Medulla oblongata (tissue), 1 donor: ENCODE data around the gene POMP.
A peak's percentile ranks its signal among the peaks of the same experiment; 100 is the strongest.
"Not testable (repeated sequence)": the region's sequence is repeated elsewhere in the genome, so short reads cannot be mapped to it uniquely, and the experiment has no call there.

Source experiments
- DNase-seq: peaks from one replicate; pipeline ENCODE4 v3.0.0-alpha.2; 2015; ENCODE audit errors: extremely low spot score

The POMP gene

DNA sequence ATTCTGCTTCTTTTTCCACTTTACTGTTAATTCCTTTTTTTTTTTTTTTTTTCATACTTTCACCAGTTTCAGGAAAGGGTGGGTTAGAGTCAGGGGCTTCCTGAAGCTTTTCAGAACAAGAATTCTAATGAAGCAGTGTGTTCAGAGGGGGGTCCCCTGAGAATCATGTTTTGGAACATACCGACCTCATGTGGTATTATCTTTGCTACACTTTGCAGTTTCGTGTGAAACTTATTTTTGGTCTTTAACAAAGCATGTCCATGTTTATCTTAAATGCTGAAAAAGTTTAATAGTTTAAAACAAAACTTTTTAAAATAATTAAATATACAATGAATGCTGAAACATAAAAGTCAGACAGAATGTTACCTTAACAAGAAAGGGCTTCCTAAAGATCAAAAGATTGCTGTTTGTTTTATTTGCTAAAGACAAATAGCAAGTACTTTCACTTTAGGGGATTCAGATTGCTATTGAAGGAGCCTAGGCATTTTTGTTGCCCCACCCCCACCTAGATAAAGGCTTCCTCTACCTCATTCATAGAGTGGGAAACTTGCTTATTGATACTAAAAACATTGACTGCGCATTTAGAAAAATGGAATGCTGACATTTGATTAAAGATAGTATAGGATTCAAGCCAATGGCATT, 21.1 kb upstream of the POMP start:
- no peak for DNase-seq

DNA sequence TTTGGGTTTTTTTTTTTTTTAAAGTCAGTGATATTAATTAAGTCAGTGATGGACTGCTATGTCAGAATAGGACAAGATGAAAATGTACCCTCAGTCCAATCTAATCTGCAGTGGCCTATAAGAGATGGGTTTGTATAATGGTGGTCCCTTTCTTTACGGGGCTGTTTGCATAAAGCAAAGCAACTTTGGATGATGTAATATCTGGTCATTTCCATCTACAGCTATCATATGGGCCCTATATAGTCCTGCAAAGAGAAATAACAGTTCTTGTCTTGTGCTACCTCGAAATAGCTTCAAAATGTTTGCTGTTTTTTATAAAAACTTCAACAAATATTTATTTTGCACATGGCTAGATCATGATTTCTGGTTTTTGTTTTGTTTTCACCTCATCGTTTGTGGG, 20.2 kb upstream of the POMP start:
- no peak for DNase-seq

DNA sequence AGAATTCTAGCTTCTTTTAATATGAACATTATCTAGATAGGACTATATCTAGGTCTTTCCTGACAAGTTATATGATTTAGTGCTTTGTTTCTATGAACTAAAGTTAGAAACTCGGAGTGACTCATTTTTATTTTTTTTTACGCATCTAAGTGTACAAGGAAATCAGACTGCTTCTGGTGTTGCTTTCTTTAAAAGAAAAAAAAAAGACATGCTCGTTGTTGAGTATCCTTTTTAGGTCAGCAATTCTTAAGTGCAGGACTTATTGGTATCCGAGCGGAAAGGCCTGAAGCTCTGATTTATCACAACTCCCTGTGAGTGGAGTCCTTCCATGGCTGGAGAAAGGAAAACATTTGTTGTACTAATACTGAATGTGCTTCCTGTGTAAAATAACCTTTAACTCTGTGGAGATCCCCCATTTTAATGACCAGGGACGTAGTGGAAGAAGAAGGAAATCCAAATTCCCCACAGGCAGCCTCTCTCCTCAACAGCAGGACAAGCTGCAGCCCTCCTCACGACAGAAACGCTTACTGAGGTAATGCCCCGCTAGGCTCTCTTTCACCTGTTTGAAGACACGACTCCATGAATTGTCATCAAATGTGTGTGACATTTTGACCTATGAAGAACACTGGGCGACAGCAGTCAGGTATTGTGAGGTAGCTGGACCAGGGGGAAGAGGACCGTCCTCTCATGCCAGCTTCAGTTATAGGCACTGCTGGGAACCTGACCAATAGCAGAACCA, 17.9 kb upstream of the POMP start:
- no peak for DNase-seq

DNA sequence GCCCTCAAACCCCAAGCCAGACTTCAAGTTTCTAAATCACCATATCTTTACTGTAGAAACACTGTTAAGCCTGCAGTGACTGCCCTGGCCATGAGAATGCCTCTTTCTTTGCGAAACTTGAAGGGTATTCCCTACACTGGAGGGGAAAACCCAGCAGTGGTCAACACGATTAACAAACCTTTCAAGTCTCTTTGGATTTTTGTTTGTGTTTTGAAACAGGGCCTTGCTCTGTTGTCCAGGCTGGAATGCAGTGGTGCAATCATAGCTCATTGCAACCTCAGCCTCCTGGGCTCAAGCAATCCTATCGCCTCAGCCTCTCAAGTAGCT, 17.4 kb upstream of the POMP start:
- DNase-seq, result no peak

DNA sequence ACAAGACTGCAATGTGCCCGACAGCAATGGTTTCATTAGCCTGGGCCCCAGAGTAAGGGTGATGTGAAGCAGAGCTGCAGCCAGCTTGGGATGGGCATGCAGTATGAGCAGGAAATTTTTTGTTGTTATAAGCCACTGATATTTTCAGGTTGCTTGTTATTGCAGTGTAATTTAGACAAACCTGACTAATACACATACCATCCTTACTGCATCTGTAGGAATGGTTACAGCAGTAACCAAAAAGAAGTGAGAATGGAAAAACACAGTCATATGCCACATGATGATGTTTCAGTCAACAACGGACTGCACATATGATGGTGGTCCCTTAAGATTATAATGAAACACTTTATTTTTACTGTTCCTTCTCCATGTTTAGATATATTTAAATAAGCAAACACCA, 8.6 kb upstream of the POMP start:
- no peak for DNase-seq

DNA sequence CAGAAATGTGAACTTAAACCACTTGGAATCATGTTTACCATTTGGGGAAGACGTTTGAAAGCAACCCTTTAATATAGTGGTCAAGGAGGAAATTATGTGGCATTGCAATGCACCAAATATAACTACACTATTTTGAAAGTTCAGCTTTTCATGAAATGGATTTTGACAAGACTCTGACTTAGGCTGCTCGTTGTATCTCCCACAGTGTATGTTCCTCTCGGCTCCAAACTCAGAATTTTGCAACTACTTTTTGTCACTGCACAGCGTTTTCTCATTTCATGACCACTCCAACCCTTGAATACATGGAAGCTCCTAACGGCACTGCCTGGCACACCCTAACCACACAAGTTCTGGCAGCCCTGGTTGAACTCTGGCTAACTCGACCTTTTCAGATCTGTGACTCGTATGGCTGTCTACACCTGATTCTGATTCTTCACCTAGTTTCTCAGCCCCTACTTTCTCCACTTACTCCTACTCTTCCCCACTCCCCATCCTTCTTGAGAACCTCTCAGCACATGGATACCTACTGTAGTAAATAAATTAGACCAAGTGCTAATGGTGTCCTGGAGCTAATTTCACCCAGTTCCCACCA, 7.0 kb upstream of the POMP start:
- no peak for DNase-seq

DNA sequence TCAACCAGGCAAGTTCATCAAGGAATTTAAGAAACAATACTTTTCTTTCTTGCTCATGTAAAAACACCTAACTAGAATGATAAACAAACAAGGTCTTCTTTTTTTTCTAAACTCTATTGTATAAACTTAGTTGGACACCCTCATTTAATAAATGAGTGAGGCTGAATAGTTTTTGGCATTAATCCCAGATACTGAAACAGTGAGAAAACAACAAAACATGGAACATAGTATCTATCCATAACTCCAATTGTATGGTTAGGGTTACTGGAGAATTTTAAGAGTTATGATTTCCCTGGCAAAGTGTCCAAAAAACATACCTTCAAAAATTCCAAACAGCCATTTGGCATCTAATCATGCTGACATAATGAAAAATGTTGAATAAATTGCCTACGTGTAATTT, 5.8 kb upstream of the POMP start:
- DNase-seq, result no peak

DNA sequence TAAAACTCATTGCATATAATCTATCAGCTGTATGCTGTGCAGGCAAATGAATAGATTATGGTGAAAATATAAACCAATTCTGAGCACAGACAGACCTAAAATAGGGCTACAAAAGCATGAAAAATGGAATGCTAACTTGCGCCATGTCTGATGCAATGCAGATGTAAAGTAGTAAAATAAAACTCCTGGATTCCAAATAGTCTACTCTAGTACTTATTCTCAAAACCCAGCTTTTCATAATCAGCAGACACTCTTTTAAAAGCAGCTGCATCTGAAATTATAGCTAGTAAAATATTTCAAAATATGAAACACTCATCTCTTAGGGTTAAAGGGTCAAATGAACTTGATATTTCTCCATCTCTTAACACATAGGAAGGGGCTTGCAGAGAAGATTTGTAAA, 4.7 kb upstream of the POMP start:
- no peak for DNase-seq

DNA sequence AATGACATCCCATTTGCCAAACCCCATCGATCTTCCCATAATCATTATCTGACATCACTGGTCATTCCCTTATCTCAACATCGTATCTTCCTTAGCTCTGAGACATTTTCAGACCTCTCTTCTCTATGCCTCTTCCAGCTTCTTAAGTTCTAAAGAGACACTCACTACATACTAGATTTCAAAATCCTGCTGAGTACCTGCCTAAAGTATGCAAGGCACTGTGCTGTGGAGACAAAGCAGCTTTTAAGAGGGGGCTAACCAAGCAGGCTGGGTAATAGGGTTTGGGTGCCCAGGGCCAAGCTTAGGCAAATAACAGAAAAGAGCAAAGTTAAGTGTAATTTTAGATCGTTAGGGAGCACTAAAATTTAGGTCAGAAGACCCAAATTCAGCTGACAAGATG, 3.4 kb upstream of the POMP start:
- no peak for DNase-seq

DNA sequence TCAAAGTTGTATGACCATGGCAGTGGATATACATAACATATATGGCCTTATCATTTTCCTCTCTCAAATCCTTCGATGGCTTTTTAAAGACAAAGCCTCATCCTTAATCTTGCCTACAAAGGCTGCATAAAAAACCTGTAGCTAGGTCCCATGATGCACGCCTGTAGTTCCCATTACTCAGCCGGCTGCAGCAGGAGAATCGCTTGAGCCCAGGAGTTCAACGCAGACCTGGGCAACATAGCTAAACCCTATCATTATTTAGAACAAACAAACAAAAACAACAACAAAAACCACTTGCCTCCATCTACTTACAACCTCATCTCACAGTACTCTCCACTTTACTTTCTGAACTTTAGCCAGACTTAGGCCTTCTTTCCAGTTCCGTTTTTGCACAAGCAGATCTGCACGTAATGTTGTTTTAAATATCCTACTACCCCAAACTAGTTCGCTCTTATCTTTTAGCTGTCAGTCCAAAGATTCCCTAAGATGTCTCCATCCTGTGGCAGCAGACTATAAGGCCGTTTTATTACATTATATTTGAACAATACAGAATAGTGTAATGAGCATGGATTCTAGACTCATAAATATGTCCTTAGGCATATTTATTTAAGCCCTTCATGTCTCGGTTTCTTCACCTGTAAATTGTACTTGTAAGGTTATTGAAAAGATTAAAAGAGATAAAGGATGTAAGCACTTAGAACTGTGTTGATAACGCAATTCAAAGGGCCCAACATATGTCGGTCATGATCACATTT, 969 bp upstream of the POMP start:
- peak; percentile 65 for DNase-seq

DNA sequence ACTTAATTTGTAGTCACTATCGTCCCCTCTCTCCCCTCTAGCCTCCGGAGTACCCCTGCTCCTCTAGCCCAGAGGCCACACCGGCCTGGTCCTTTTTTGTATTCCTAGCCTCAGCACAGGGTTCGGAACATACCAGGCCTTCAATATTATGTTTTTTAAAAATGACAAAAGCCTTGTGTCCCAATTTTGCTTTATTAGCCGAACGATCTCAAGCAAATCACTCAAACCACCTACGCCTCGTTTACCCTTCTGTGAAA, 463 bp upstream of the POMP start:
- DNase-seq, result no peak

DNA sequence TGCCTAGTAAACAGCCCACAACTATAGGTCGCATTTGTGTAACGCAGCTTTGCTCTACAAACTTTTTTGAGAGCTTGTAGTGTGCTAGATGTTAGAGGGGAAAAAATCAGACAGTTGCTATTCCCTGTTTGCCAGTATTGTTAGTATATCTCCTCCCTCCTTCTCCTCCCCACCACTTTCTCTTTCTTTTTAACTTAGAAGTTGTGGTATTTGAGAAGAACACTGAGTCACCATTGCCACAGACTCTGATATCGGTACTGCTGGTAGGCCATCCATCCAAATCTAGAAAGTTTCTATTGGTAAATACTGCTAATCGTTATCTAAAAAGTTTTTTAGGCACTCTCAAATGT, 666 bp downstream of the POMP start:
- no peak for DNase-seq

DNA sequence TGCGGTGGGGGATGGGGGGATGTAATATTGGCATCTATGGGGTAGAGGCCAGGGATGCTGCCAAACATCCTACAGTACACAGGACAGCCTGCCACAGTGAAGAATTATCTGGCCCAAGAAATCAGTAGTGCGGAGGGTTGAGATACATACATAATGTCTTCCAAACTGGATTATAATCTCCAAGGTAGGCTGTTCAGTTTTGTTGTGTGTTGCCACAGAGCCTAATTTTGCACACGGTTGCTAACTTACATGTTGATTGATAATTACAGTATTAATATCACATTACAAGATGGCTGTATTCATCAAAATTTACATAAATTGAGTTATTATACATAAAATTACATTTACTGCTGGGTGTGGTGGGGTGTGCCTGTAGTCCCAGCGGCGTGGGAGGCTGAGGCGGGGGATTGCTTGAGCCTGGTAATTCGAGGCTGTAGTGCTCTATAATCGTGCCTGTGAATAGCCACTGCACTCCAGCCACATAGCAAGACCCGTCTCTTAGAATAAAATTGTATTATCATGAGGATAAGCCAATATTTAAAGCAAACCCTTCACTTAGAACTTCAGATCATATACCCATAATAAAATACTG, 8.1 kb downstream of the POMP start:
- DNase-seq, result no peak

DNA sequence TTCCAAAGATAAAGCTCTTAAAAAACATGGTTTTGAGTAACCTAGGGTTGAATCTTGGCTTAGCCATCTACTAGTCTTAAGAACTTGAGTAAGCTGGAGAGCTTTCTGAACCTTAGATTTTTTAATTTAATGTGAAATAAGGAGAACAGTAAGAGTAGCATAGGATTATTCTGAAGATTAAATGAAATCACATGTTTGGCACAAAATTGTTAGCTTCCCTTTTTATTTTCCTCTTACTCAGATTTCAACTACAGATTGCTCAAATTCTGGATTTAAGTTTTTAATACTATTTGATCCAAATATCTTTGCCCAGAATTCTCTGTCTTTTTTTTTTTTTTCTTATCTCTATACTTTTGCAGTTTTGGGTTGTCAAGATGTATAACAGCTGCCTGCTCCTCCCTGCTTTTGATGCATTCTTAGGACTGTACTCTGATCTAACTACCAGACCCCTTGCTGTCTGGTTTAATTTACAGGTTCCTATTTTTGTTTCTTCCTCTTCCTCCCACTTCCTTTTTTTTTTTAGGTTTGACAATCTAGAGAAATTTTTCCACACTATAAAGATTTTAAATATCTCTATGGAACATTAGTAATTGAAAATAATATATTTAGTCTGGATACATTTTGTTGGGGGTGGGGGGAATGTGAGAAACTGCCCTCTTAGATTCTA, 12.3 kb downstream of the POMP start:
- no peak for DNase-seq

DNA sequence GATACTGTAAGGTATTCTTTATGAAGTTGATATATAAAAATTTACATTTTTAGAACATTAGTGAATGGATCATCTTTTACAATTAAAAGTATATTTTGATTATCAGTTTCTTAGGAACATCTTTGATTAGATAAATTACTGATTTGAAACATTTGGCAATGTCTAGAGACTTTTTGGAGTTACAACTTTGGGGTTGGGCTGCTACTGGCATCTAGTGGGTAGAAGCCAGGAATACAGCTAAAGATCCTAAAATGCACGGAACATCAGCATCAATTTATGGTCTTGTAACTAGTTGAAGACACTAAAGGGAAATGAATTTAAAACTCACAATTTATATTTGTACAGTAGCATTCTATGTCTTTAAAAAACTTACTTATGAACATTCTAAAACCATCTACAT, 19.9 kb downstream of the POMP start:
- DNase-seq, result no peak

DNA sequence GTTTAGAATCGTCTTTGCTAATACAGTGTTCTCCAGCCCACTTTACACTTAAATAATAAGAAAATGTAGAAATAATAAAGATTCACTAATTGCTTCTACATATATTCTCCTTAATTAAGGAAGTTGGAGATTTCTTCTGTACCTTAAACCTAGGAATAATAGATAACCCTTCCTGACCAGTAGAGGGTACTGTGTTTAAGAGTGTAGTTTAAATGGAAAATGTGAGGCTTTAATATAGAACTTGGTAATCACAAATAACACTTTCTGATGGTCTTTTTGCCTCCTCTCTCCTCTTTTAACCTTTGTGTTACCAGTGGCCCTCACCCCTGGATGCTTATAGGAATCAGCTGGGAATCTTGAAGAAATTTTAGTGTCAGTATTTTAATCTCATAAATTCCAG, 20.7 kb downstream of the POMP start:
- no peak for DNase-seq

DNA sequence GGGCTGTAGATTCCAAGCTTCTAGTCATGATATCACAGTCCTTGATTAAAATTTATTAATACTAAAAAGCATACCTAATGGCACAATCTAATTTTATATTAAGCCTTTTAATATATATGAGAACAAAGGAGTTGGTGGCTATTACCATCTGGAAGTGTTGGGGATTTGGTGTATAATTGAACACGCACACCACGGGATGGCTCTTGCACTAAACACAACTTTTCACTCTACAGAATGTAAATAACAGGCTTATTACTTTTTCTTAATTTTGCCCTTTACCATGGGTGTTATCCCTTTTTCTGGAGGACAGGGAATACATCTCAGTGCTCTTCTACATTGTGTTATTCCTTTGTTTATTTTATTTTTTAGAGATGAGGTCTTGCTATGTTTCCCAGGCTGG, 21.6 kb downstream of the POMP start:
- DNase-seq, result no peak

DNA sequence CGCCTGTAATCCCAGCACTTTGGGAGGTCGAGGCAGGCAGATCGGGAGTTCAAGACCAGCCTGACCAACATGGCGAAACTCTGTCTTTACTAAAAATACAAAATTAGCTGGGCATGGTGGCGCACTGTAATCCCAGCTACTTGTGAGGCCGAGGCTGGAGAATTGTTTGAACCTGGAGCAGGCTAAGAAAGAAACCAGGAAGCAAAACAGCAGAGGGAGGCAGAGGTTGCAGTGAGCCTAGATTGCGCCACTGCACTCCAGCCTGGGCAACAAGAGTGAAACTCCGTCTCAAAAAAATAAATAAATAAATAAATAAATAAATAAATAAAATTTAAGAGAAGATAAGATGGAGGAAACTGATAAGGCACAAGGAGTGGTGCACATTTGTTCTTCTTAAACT, 24.2 kb downstream of the POMP start:
- not testable (repeated sequence) for DNase-seq

DNA sequence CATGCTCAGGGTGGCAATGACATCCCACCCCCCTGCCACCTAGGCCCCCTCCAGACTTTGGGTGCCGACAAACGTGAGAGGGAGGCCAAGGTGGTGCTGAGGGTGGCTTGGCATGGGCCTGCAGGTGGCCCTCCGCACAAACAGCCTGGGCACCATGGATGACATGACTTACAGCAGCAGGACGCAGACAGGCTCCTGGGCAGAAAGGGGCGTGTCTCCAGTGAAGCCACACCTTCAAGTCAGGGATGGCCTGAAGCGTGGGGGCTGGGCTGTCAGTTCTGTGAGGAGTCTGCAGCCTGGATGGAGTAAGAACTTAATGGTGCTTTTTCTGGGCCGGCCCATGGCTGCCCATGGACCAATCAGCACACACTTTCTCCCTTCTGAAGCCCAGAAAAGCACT, 25.3 kb downstream of the POMP start:
- no peak for DNase-seq

DNA sequence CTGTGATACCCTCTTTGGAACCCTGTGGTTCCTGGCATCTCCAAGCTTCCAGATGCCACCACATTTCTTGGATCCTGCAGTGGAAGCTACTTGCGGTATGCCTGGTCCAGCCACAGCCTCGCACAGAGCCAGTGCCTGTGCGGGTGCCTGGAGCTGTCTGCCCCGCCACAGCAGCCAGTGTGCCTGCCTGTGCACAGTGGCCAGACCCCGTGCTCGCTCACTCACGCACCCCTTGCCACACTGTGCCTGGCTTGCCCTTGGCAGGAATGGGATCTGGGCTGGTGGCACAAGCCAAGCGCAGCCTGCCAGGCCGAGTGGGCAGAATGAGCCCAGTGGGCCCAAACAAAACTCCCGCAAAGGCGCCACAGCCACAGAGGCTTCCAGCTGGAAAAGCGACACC, 26.2 kb downstream of the POMP start:
- DNase-seq, result no peak

DNA sequence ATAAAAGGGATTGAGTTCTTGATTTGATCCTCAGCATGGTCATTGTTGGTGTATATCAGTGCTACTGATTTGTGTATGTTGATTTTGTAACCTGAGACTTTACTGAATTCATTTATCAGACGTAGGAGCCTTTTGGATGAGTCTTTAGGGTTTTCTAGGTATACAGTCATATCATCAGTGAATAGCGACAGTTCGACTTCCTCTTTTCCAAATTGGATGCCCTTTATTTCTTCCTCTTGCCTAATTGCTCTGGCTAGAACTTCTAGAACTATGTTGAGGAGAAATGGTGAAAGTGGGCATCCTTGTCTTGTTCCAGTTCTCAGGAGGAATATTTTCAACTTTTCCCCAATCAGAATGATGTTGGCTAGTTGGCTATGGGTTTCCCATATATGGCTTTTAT, 27.0 kb downstream of the POMP start:
- no peak for DNase-seq
